Measurements from ENCODE around the gene RAB31.

RAB31 gene

DNA sequence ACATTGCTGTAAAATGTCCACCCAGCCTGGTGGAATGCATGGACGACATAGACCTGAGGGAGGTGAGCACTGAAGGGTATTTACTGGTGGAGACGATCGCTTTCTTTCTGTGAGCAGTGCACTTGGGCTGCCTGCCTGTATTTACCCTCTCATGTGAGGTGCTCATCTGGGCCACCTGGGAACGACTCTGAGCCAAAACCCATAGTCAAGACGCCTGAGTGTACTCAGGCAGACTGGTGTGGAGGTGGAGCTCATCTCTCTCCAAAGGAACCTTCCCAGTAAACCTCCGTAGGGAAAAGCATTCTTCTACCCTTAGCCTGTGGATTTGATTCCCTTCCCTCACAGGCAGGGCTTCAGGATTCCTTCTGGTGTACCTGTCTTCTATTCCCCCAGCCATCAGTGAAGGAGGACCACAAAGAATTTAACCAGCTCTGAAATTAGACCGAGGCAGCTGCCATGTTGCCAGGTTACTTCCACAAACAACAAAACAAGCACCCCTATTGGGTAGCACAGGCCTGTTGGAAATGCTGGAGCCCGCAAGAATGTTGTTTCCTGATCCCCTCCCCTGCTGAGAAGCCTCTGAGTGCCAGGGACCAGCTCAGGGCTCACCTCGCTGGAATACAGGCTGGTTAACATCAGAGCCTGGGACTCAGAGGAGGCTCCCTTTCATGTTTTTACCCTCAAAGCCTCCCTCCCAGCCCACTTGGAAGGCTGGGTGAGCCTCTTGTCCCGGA is 130.2 kb downstream of the RAB31 start:
- Histone ChIP-seq H3K79me2 (no peaks in the 10 kb centered on the region), H3K36me3 (ENCODE audit: control insufficient read depth, insufficient read depth, low read length) (no peaks in the 10 kb centered on the region), H3K27me3 (ENCODE audit: control insufficient read depth, insufficient read depth, low read length) (no peaks in the 10 kb centered on the region), H3K4me1 (no peaks in the 10 kb centered on the region), H3K4me3 (ENCODE audit: low read depth, low read length) (no peak overlapping the region), H2AFZ (peak overlapping the region; percentile 42), H3K9ac (no peak overlapping the region), H3K9me3 (ENCODE audit: control insufficient read depth, low read length) (no peaks in the 10 kb centered on the region), H3K4me2 (ENCODE audit: low read length) (no peak overlapping the region), H3K27ac (no peak overlapping the region)
- TF ChIP-seq, protein P1, sequence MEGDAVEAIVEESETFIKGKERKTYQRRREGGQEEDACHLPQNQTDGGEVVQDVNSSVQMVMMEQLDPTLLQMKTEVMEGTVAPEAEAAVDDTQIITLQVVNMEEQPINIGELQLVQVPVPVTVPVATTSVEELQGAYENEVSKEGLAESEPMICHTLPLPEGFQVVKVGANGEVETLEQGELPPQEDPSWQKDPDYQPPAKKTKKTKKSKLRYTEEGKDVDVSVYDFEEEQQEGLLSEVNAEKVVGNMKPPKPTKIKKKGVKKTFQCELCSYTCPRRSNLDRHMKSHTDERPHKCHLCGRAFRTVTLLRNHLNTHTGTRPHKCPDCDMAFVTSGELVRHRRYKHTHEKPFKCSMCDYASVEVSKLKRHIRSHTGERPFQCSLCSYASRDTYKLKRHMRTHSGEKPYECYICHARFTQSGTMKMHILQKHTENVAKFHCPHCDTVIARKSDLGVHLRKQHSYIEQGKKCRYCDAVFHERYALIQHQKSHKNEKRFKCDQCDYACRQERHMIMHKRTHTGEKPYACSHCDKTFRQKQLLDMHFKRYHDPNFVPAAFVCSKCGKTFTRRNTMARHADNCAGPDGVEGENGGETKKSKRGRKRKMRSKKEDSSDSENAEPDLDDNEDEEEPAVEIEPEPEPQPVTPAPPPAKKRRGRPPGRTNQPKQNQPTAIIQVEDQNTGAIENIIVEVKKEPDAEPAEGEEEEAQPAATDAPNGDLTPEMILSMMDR (IDR thresholded peaks at IDR 0.05), result no peak

DNA sequence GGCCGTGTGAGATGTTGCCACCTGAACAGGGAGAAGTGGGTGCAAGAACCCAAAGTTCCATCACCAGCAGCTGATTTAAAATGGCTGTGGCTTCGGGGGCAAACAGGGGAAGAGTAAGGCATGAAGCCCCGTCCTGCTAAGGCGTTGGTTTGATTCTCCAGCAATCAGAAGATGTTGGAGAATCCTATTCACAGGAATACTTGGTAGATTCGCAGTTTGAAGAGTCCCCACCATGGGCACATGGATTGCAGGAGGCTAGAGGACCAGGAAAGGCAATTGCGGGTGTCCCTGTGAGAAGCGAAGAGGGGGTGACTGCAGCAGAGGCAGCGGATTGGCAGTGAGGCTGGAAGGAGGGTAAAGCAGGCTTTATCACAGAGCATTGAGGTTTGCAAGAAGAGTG is 131.1 kb downstream of the RAB31 start:
- TF ChIP-seq, protein P1 (IDR thresholded peaks at IDR 0.05), result no peak
- H3K4me2 ChIP-seq (ENCODE audit: low read length), result no peak overlapping the region
- no peak overlapping the region for H2AFZ ChIP-seq
- H3K9me3 ChIP-seq (ENCODE audit: control insufficient read depth, low read length), result no peaks in the 10 kb centered on the region
- no peaks in the 10 kb centered on the region for H3K36me3 ChIP-seq (ENCODE audit: control insufficient read depth, insufficient read depth, low read length)
- H3K9ac ChIP-seq, result no peak overlapping the region
- H3K4me1 ChIP-seq, result no peaks in the 10 kb centered on the region
- H3K79me2 ChIP-seq, result no peaks in the 10 kb centered on the region
- H3K4me3 ChIP-seq (ENCODE audit: low read depth, low read length), result no peak overlapping the region
- no peak overlapping the region for H3K27ac ChIP-seq
- H3K27me3 ChIP-seq (ENCODE audit: control insufficient read depth, insufficient read depth, low read length), result no peaks in the 10 kb centered on the region

DNA sequence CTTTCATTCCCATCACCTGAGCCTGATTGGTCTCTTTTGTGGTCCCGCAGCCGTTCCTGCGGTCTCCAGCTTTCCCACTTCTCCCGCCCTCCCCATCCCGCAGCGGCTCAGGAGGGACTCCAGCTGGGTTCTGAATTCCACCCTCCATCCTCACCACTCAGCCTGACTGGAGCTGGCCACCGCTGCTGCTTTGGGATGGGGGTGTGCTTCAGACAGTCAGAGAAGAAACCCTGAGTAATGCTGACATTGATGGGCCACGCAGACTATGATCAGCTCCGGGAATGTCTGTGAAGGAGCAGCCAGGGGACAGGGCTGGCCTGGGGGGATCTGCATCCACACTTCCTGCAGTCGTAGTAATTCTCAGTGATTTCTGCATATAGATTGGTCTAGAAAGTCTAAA is 131.8 kb downstream of the RAB31 start:
- Histone ChIP-seq H3K4me2 (ENCODE audit: low read length) (no peak overlapping the region), H3K9me3 (ENCODE audit: control insufficient read depth, low read length) (no peaks in the 10 kb centered on the region), H3K4me3 (ENCODE audit: low read depth, low read length) (no peak overlapping the region), H3K79me2 (no peaks in the 10 kb centered on the region), H3K9ac (no peak overlapping the region), H2AFZ (no peak overlapping the region), H3K4me1 (no peaks in the 10 kb centered on the region), H3K27me3 (ENCODE audit: control insufficient read depth, insufficient read depth, low read length) (no peaks in the 10 kb centered on the region), H3K36me3 (ENCODE audit: control insufficient read depth, insufficient read depth, low read length) (no peaks in the 10 kb centered on the region), H3K27ac (no peak overlapping the region)
- TF ChIP-seq, protein P1 (IDR thresholded peaks at IDR 0.05), result no peak

DNA sequence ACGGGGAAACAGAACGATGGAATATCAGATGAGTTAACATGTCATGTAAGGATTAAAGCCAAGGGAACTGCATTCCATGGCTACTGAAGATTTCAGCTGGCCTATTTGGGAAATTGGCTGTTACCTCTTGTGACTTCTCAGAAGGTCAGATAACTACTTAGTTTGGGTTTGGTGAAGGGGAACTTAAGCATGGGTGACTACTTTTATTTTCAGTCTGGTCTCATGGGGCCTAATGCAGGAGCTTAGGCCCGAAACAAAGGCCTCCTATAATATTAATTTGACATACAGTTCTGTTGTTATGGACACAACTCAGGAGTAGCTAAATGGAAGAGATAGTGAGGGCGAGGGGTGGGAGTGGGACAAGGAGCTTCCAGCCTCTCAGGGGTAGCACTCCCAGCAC is 133.7 kb downstream of the RAB31 start:
- no peaks in the 10 kb centered on the region for H3K79me2 ChIP-seq
- no peaks in the 10 kb centered on the region for H3K4me1 ChIP-seq
- H3K9ac ChIP-seq, result no peak overlapping the region
- TF ChIP-seq, protein P1 (IDR thresholded peaks at IDR 0.05), result no peak
- no peak overlapping the region for H3K27ac ChIP-seq
- H3K4me2 ChIP-seq (ENCODE audit: low read length), result no peak overlapping the region
- no peak overlapping the region for H2AFZ ChIP-seq
- no peak overlapping the region for H3K4me3 ChIP-seq (ENCODE audit: low read depth, low read length)
- H3K27me3 ChIP-seq (ENCODE audit: control insufficient read depth, insufficient read depth, low read length), result no peaks in the 10 kb centered on the region
- H3K36me3 ChIP-seq (ENCODE audit: control insufficient read depth, insufficient read depth, low read length), result no peaks in the 10 kb centered on the region
- no peaks in the 10 kb centered on the region for H3K9me3 ChIP-seq (ENCODE audit: control insufficient read depth, low read length)

DNA sequence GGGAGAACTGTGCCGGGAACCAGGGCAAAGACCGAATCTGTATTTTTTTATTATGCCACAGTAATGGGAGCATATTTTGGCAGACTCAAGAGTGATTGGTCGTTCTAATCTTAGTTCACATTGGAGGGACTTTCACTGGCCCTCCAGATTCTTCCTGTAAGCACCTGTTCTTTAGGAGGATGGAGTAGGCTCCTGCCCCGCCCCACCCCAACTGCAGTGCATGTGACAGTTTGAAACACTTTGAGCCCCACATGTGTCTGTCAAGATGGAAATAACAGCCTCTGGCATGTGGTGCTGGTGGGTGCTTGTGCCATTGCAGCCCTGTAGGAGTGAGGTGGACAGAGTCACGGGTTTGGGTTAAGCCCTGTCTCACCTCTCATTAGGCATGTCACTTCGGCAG is 134.3 kb downstream of the RAB31 start:
- no peaks in the 10 kb centered on the region for H3K27me3 ChIP-seq (ENCODE audit: control insufficient read depth, insufficient read depth, low read length)
- H3K36me3 ChIP-seq (ENCODE audit: control insufficient read depth, insufficient read depth, low read length), result no peaks in the 10 kb centered on the region
- H3K9me3 ChIP-seq (ENCODE audit: control insufficient read depth, low read length), result no peaks in the 10 kb centered on the region
- H3K4me1 ChIP-seq, result no peaks in the 10 kb centered on the region
- no peak overlapping the region for H3K4me2 ChIP-seq (ENCODE audit: low read length)
- H3K27ac ChIP-seq, result no peak overlapping the region
- H2AFZ ChIP-seq, result no peak overlapping the region
- TF ChIP-seq, protein P1 (IDR thresholded peaks at IDR 0.05), result no peak
- H3K9ac ChIP-seq, result no peak overlapping the region
- H3K4me3 ChIP-seq (ENCODE audit: low read depth, low read length), result no peak overlapping the region
- H3K79me2 ChIP-seq, result no peaks in the 10 kb centered on the region
